GM12875 (cell line): Measurements from ENCODE around the gene HERC2.

Experiments
- H3K4me3 ChIP-seq: one replicate; pipeline ENCODE4 v1.5.1; 2011; ENCODE audit warnings: low read depth, low read length, control low read depth
- TF ChIP-seq, protein P1 (sequence below): IDR thresholded peaks from 2 replicates; pipeline ENCODE4 v1.5.1; 2011; ENCODE audit warnings: low read depth, mild to moderate bottlenecking, control low read depth, inconsistent platforms, low read length, moderate library complexity, borderline replicate concordance; ENCODE audit not compliant: insufficient read depth

The HERC2 gene

DNA sequence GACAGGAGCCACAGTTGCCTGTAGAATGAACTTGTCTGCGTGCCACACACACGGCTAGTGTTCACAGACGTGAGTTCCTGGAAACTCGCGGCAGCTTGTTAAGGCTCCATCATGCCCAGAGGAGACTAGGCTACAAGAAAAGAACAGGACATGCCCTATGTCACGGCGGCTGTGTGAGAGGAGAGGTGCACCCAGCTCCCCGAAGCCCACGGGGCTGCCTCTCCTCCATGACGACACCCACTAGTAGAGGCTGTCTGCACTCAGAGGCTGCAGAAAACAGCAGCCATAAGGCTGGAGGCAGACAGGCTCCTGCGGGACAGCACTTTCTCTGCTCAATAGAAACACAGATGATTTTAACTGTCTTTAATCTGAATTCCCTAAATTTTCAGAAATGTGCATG is 203.9 kb downstream of the HERC2 start:
- TF ChIP-seq, protein P1, sequence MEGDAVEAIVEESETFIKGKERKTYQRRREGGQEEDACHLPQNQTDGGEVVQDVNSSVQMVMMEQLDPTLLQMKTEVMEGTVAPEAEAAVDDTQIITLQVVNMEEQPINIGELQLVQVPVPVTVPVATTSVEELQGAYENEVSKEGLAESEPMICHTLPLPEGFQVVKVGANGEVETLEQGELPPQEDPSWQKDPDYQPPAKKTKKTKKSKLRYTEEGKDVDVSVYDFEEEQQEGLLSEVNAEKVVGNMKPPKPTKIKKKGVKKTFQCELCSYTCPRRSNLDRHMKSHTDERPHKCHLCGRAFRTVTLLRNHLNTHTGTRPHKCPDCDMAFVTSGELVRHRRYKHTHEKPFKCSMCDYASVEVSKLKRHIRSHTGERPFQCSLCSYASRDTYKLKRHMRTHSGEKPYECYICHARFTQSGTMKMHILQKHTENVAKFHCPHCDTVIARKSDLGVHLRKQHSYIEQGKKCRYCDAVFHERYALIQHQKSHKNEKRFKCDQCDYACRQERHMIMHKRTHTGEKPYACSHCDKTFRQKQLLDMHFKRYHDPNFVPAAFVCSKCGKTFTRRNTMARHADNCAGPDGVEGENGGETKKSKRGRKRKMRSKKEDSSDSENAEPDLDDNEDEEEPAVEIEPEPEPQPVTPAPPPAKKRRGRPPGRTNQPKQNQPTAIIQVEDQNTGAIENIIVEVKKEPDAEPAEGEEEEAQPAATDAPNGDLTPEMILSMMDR, result no peak
- no peak overlapping the region for H3K4me3 ChIP-seq

DNA sequence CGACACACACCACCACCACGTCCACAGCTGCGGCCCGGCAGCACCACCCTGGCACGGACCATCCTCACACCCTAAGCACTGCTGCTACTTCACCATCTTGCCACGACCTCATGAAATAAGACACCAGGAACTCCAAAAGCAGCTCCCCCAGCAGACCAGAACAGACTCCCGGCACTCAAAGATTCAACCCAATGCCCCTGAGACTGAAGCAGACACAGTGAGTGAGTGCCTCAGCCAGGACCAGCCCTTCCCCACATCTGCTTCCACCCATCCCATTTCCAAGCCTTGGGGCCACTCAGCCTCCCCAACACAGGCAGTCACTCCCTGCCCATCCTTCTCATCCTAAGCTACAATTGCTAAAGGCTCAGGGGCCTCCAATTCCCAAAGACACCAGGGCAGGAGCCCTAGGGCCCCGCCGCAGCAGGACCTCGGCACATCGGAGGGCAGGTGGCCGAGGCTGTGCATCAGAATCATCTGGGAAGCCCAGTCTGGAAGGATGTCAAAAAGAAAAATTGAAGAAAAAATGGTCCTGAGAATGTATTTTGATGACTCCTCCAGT is 204.5 kb downstream of the HERC2 start:
- TF ChIP-seq, protein P1, result no peak
- H3K4me3 ChIP-seq, result no peak overlapping the region

GRCh38 chr15:28116521-28117431 is 205.2 kb downstream of the HERC2 start:
- TF ChIP-seq, protein P1, result no peak
- H3K4me3 ChIP-seq, result no peak overlapping the region

GRCh38 chr15:28115871-28116270 is 206.1 kb downstream of the HERC2 start:
- no peak overlapping the region for H3K4me3 ChIP-seq
- TF ChIP-seq, protein P1, result no peak

DNA sequence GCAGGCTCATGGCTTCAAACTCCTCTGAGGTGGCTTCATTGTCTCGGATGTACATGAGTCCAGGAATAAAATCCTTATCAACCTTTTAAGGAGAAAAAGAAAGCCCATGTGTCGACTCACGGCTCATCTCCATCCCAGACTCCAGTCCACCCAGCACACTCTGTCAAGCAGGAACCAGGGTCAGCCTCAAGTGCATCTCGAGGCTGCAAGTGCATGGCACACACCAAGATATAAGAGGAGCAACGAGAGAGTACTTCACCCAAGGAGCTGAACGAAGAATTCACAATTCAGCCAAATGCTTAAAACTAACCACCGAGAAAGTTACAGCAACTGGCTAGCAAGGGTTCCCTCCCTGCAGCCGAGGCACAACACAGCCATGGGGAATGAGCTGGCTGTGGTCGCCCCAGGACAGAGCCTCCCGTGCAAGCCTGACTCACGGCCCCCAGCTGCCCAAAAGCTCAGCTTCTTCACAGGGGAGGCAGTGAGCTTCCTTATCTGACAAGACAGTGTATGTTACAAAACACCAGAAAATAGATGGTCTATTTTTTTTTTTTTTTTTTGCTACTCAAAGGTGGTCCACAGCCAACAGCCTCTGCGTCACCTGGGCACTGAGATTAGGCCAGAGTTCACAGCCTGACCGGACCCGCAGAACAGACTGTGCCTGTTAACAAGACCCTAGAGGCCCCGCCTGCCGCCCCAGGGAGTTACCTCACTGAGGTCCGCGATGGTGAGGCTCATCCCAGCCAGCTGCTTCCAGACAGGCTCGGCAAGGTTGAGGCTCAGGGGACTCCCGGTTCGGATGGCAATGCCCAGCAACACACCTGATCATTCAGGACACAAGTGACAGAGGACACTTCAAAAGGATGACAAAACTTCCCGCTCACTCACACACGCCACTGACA is 207.0 kb downstream of the HERC2 start:
- H3K4me3 ChIP-seq, result no peak overlapping the region
- TF ChIP-seq, protein P1, result no peak

GRCh38 chr15:28114114-28114455 is 207.9 kb downstream of the HERC2 start:
- H3K4me3 ChIP-seq, result no peak overlapping the region
- TF ChIP-seq, protein P1, result no peak
